Measurements from ENCODE around the gene REELD1.

REELD1 gene

GRCh38 chr4:146186041-146186440 is 28.3 kb upstream of the REELD1 start:
- Histone ChIP-seq H3K9ac (no peak overlapping the region), H3K4me1 (no peaks in the 10 kb centered on the region), H3K9me3 (no peaks in the 10 kb centered on the region), H3K27me3 (no peaks in the 10 kb centered on the region), H3K4me3 (no peak overlapping the region), H3K36me3 (peaks cover 84% of the 10 kb centered on the region), H4K20me1 (peaks cover 17% of the 10 kb centered on the region), H3K27ac (no peak overlapping the region), H3K4me2 (no peak overlapping the region)
- no peak for TF ChIP-seq Cebpa-rat (IDR thresholded peaks at IDR 0.05)

GRCh38 chr4:146186596-146186995 is 27.7 kb upstream of the REELD1 start:
- no peaks in the 10 kb centered on the region for H3K27me3 ChIP-seq
- no peak overlapping the region for H3K9ac ChIP-seq
- H3K9me3 ChIP-seq = no peaks in the 10 kb centered on the region

GRCh38 chr4:146190456-146190855 is 23.9 kb upstream of the REELD1 start:
- Histone ChIP-seq H3K4me3 (no peak overlapping the region), H3K27me3 (no peaks in the 10 kb centered on the region), H3K9ac (no peak overlapping the region), H3K4me1 (no peaks in the 10 kb centered on the region), H3K4me2 (no peak overlapping the region), H3K36me3 (peaks cover 77% of the 10 kb centered on the region), H4K20me1 (no peaks in the 10 kb centered on the region), H3K27ac (no peak overlapping the region), H3K9me3 (no peaks in the 10 kb centered on the region)
- no peak for TF ChIP-seq Cebpa-rat (IDR thresholded peaks at IDR 0.05)

More at GRCh38 chr4:146186596-146186995, 27.7 kb upstream of the REELD1 start:
- H3K4me2 ChIP-seq = no peak overlapping the region
- H3K27ac ChIP-seq = no peak overlapping the region
- H3K4me1 ChIP-seq = no peaks in the 10 kb centered on the region
- no peak for TF ChIP-seq Cebpa-rat (IDR thresholded peaks at IDR 0.05)
- H3K4me3 ChIP-seq = no peak overlapping the region
- peaks cover 90% of the 10 kb centered on the region for H3K36me3 ChIP-seq
- H4K20me1 ChIP-seq = peaks cover 11% of the 10 kb centered on the region

GRCh38 chr4:146191766-146192458 is 22.4 kb upstream of the REELD1 start:
- H3K27me3 ChIP-seq = no peaks in the 10 kb centered on the region
- no peak for TF ChIP-seq Cebpa-rat (IDR thresholded peaks at IDR 0.05)
- no peak overlapping the region for H3K4me2 ChIP-seq
- no peaks in the 10 kb centered on the region for H3K9me3 ChIP-seq
- H3K27ac ChIP-seq = no peak overlapping the region
- H3K36me3 ChIP-seq = peaks cover 65% of the 10 kb centered on the region
- H4K20me1 ChIP-seq = no peaks in the 10 kb centered on the region
- H3K4me1 ChIP-seq = no peaks in the 10 kb centered on the region
- no peak overlapping the region for H3K9ac ChIP-seq
- H3K4me3 ChIP-seq = no peak overlapping the region

GRCh38 chr4:146193628-146194027 is 20.7 kb upstream of the REELD1 start:
- Histone ChIP-seq H3K4me1 (no peaks in the 10 kb centered on the region), H3K9ac (no peak overlapping the region), H3K9me3 (no peaks in the 10 kb centered on the region), H3K27me3 (no peaks in the 10 kb centered on the region), H3K36me3 (peaks cover 48% of the 10 kb centered on the region), H4K20me1 (no peaks in the 10 kb centered on the region), H3K4me2 (no peak overlapping the region), H3K27ac (no peak overlapping the region), H3K4me3 (no peak overlapping the region)
- TF ChIP-seq Cebpa-rat (IDR thresholded peaks at IDR 0.05) = no peak

GRCh38 chr4:146194212-146194611 is 20.1 kb upstream of the REELD1 start:
- no peak for TF ChIP-seq Cebpa-rat (IDR thresholded peaks at IDR 0.05)
- H4K20me1 ChIP-seq = no peaks in the 10 kb centered on the region
- H3K27ac ChIP-seq = no peak overlapping the region
- no peak overlapping the region for H3K9ac ChIP-seq
- H3K4me2 ChIP-seq = no peak overlapping the region
- H3K36me3 ChIP-seq = peaks cover 42% of the 10 kb centered on the region
- H3K9me3 ChIP-seq = no peaks in the 10 kb centered on the region
- H3K27me3 ChIP-seq = no peaks in the 10 kb centered on the region
- H3K4me3 ChIP-seq = no peak overlapping the region
- H3K4me1 ChIP-seq = no peaks in the 10 kb centered on the region

- Histone ChIP-seq H3K4me1 (0 out of 2 replicates have a peak, but pooled peaks cover 5% of the 10 kb centered on the region), H3K9ac (no peak overlapping the region), H3K27me3 (no peaks in the 10 kb centered on the region), H3K27ac (no peak overlapping the region), H3K36me3 (no peaks in the 10 kb centered on the region), H4K20me1 (no peaks in the 10 kb centered on the region), H3K4me3 (no peak overlapping the region), H3K4me2 (no peak overlapping the region), H3K9me3 (no peaks in the 10 kb centered on the region)
- no peak for TF ChIP-seq Cebpa-rat (IDR thresholded peaks at IDR 0.05)
Measured at GRCh38 chr4:146202665-146203064, 11.7 kb upstream of the REELD1 start.

- Histone ChIP-seq H3K27me3 (no peaks in the 10 kb centered on the region), H3K9ac (no peak overlapping the region), H3K4me2 (no peak overlapping the region), H3K4me3 (no peak overlapping the region), H3K9me3 (no peaks in the 10 kb centered on the region), H4K20me1 (no peaks in the 10 kb centered on the region), H3K27ac (no peak overlapping the region), H3K4me1 (0 out of 2 replicates have a peak, but pooled peaks cover 5% of the 10 kb centered on the region), H3K36me3 (no peaks in the 10 kb centered on the region)
- no peak for TF ChIP-seq Cebpa-rat (IDR thresholded peaks at IDR 0.05)
Measured at GRCh38 chr4:146207410-146207809, 6.9 kb upstream of the REELD1 start.

- Histone ChIP-seq H3K9me3 (no peaks in the 10 kb centered on the region), H3K27ac (no peak overlapping the region), H3K9ac (no peak overlapping the region), H3K27me3 (no peaks in the 10 kb centered on the region), H3K36me3 (no peaks in the 10 kb centered on the region), H4K20me1 (no peaks in the 10 kb centered on the region), H3K4me1 (no peaks in the 10 kb centered on the region), H3K4me3 (no peak overlapping the region), H3K4me2 (no peak overlapping the region)
- TF ChIP-seq Cebpa-rat (IDR thresholded peaks at IDR 0.05) = no peak
Measured at GRCh38 chr4:146210890-146211289, 3.4 kb upstream of the REELD1 start.

GRCh38 chr4:146211440-146211839 is 2.9 kb upstream of the REELD1 start:
- Histone ChIP-seq H3K4me2 (no peak overlapping the region), H3K9me3 (no peaks in the 10 kb centered on the region), H3K27me3 (no peaks in the 10 kb centered on the region), H4K20me1 (no peaks in the 10 kb centered on the region), H3K36me3 (no peaks in the 10 kb centered on the region), H3K9ac (no peak overlapping the region), H3K27ac (no peak overlapping the region), H3K4me1 (no peaks in the 10 kb centered on the region), H3K4me3 (no peak overlapping the region)
- no peak for TF ChIP-seq Cebpa-rat (IDR thresholded peaks at IDR 0.05)

GRCh38 chr4:146212781-146213180 is 1.6 kb upstream of the REELD1 start:
- no peak overlapping the region for H3K4me2 ChIP-seq
- no peak for TF ChIP-seq Cebpa-rat (IDR thresholded peaks at IDR 0.05)
- H3K27me3 ChIP-seq = no peaks in the 10 kb centered on the region
- no peaks in the 10 kb centered on the region for H3K9me3 ChIP-seq
- no peak overlapping the region for H3K27ac ChIP-seq
- no peaks in the 10 kb centered on the region for H3K4me1 ChIP-seq
- no peaks in the 10 kb centered on the region for H3K36me3 ChIP-seq
- no peak overlapping the region for H3K9ac ChIP-seq
- H4K20me1 ChIP-seq = no peaks in the 10 kb centered on the region
- H3K4me3 ChIP-seq = no peak overlapping the region

Data from BLaER1 (cell line).